SK-MEL-5 (cell line): ENCODE results near the gene TAF15. TPM values are rescaled to one million over a fixed set of nuclear protein-coding genes. Genes with fewer than 3 reads are reported as not detected.

Experiments
- DNase-seq: peaks from one replicate; pipeline ENCODE4 v3.0.0-alpha.2; 2016; ENCODE audit warnings: low read depth, low spot score
- in situ Hi-C: cut with HindIII; loops from 2 replicates; pipeline ENCODE4 v1.10.0; 2016; ENCODE audit warnings: low sequenced_read_pairs, high pct_unique_total_duplicates, low pct_unique_long_range_greater_than_20kb
- polyA plus RNA-seq, 2 experiments: library from polyadenylated mRNA; depleted of rRNA; stranded (reverse); fragments of >200 nt; gene quantifications; 2 replicates each; pipeline ENCODE4 v1.2.3, GENCODE V29; 2015
- total RNA-seq: library from RNA; depleted of rRNA; stranded (reverse); fragments of >200 nt; shearing (Covaris generic); gene quantifications from 2 replicates; pipeline ENCODE4 v1.2.3, GENCODE V29; 2014; rRNA removed

TAF15 gene
- 17.4 and 18.7 TPM in 2 replicates for total RNA-seq
- 99.7 and 106 TPM in 2 replicates for polyA plus RNA-seq (2015; cell fraction: cytosol; rRNA removed)
- polyA plus RNA-seq (2015; cell fraction: nucleus; rRNA removed) = 52.7 and 76.3 TPM in 2 replicates

DNA sequence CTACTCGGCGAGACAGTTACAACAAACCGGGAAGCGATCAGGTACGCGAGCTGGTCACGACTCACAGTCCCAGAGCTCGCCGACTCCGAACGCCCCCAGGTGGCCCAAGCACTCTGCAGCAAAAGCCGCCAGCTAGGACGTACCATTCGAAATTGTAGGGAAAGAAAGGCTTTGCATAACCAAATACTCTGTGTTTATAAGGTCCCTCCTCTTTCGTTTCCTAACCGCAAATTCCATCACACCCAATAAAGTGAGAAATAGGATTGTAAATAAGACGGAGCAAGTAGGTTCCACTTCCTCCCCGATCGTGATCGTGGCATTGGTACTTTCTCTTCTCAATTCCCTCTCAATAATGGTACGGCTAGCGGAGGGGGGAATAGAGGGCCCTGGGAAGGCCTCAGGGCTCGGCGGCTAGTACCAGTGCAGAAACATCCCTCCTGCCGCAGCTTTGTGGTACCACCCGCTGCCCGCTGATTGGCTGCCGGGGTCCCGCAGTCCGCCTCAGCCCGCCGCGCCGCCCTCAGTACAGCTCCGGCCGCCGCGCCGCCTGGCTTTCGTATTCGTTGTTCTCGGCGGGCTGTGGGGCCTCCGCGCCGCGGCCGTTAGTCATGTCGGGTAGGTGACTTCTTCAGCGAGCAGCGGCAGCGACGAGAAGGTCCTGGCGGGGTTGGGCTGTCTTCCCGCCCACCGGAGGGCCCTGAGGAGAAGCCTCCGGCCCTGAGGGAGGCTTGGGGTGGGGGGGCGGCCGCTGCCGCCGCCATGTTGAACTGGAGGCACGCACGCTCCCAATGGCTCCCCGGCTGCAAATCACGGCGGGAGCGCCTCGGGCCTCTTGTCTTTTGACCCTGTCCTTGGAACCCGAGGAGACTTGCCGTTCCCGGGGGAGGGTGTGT is at the start of gene TAF15:
Gene TAF15, plus strand, starts transcription at position 523 of the 893 bp plus-strand sequence. Its CDS starts 86 bp downstream, at position 609.
- peak; percentile 97 for DNase-seq
- in situ Hi-C loops = no loop called here

DNA sequence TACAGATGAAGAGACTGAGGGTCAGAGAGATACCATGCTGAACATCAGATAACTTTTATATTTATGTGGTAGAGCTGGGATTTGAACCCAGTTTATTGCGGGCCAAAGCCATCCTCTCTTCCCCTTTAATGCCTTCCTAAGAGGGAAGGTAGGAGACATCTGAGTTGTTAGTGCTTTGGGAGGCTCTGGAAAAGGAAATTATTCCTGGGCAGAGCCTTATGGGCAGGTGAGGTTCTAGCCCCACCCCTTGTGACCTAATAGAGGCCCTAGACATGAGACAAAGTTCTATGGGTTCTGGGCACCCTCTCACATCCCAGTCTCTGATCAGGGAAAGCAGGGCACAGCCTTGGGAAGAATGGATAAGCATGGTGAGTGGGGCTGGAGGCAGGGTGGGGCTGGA is 48.7 kb upstream of the TAF15 start, which contains the start of gene C17orf50:
Gene C17orf50, plus strand, starts transcription at position 301 of the 400 bp plus-strand sequence. Its CDS starts 55 bp downstream, at position 356.
- DNase-seq = no peak
- in situ Hi-C loops = no loop called here

DNA sequence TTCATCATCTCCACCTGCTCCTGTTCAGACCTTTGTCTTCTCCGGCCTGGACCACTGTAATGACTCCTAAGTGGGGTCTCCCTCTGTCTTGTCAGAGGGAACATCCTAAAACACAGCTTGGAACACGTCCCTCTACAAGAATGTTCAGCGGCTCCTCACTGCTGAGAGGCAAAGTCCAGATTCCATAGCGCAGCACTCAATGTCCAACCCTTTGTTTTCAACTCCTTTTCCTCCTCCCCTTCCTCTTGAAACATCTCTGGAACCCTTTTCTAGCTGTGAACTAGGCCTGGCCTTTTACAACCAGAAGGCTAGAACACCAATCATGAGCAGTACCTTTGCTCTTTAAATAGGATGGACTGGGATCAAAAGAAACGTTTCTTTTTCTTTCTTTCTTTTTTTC is 47.7 kb upstream of the TAF15 start:
- in situ Hi-C loops = no loop called here
- DNase-seq = no peak

DNA sequence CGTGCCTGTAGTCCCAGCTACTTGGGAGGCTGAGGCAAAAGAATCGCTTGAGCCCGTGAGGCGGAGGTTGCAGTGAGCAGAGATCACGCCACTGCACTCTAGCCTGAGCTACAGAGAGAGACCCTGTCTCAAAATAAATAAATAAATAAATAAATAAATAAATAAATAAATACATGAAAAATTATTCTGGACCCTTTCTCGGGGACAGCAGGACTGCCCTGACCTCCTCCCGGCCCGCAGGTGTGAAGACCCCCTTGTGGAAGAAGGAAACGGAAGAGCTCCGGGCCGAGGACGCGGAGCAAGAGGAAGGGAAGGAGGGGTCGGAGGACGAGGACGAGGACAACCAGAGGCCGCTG is 45.5 kb upstream of the TAF15 start:
- in situ Hi-C loops = no loop called here
- no peak for DNase-seq

DNA sequence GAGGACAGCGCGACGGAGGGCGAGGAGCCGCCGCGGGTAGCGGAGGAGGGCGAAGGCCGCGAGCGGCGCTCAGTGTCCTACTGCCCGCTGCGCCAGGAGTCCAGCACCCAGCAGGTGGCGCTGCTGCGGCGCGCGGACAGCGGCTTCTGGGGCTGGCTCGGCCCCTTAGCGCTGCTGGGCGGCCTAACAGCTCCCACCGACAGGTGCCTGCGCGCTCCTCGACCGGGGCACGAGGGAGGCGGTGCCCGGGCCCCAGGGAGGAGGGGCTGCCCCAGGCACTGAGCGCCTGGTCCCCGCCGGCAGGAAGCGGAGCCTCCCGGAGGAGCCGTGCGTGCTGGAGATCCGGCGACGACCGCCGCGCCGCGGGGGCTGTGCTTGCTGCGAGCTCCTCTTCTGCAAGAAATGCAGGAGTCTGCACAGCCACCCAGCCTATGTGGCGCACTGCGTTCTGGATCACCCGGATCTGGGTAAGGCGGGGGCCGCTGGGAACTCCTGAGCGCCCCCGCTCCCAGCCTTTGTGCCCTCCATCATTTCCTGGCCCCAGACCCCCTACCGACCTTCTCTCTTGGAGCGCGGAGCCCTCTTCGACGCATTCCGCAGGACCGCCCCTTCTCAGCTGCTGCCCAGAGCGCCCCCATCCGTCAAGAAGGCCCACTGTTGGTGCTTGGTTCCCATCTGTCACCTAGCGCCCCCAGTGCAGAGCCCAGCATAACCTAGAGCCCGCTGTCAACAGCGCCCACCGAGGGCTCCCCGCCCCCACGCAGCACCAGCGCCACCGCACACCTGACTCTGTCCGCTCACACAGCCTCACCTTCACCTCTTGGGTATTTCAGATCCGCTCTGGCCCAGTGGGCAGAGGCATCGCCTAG is 44.9 kb upstream of the TAF15 start:
- in situ Hi-C loops = no loop called here
- peak; percentile 88 for DNase-seq

DNA sequence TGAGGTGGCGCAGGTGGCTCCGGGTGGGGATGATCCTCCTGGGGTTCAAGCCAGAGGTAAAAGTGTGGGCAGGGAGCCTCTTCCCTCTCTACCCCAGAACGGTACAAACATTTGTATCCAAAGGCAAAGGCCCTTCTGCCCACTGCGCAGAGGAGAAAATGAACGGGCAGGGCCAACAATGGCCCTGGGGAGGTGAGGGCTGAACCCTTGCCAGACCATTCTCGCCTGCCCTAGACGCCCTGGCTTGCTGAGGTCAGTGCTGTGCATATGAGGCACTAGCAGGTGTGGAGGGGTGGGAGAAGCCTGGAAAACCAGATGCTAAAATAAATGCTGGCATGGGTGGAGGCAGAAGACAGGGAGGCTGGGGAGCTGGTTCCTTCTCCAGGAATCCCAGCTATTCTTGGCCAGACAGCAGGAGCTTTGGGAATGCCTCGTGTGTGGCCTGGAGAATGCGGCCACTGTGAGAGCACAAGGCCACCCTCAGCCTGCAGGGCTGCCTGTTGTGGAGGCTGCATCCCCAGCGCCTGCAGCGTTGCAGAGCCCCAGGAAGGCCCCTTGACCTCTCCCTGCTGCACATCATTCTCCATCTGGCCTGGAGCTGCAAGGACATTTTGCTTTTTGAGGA is 44.1 kb upstream of the TAF15 start:
- no peak for DNase-seq
- in situ Hi-C loops = no loop called here

DNA sequence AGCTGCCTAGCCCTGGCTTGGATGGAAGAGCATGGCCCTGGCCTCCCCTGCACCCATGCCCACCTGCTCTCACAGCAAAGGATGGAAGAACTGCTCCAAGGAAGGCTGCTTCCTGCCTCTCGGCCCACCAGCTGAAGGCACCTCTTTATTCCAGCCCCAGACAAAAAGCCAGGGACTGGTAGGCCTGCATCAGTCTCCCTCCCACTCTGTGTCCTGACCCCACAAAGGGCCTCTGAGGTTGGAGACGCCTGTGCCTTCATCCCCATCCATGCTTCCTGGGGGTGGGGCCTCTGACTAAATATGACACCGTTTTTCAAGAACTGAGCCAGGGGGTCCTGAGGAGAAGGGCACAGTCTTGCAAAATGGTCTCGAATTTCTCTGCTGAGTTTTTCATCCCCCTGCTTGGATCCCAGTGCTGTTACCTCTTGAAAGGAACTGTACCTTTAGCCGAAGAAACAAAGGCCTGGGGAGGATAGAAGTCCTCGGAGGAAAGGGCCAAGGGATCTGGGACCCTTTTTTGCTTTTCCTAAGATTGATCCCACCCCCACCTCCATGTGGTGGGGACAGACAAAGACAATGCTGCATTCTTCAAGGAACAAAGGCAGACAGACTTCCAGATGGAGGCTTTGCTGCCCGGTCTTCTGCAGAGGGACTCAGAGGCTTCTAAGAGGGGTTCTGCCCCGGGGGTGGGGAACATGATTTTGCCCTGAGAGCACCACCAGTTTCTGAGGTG is 43.4 kb upstream of the TAF15 start:
- in situ Hi-C loops = no loop called here
- no peak for DNase-seq

DNA sequence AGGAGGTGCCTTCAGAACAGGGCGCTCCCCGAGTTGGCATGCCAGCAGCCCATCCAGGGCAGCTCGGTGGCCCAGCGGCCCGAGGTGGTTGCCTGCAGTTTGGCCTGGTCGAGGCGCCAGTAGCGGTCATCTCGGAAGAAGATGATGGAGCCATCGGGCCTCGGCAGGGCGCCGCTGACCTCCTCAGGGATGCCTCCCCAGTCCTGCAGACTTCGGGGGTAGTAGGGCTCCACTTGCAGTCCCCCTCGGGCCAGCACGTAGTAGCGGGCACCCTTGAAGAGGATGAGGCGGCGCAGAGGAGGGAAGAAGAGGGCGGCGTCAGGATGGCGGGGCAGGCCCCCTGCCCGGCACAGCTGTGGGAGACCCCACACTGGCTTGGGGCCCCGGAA is 42.8 kb upstream of the TAF15 start:
- DNase-seq = no peak
- in situ Hi-C loops = no loop called here

DNA sequence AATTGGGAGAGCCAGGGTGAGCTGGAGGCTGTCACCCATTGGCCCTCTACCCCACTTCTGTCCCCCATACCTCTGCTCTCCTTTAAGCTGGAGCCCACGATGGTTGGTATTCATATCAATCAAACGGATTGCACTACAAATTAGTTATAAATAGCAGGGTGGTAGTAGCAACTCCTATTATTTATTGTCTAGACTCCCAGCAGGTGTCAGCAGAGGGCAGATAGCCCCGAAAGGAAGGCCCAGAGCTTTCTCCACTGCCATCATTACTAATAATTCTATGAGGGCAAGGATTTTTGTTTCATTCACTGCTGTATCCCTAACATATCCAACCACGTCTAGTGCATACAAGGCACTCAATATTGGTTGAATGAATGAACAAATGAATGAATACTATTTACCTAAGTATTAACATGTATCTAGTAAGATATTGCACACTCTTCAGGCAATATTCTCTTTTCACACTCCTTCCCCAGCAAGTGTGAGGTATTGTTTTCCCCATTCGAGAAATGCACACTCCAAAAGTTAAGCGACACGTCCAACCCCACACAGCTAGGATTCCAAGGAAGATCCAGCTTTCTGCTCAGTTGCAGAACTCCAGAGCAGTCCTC is 42.3 kb upstream of the TAF15 start:
- in situ Hi-C loops = no loop called here
- peak; percentile 55 for DNase-seq

DNA sequence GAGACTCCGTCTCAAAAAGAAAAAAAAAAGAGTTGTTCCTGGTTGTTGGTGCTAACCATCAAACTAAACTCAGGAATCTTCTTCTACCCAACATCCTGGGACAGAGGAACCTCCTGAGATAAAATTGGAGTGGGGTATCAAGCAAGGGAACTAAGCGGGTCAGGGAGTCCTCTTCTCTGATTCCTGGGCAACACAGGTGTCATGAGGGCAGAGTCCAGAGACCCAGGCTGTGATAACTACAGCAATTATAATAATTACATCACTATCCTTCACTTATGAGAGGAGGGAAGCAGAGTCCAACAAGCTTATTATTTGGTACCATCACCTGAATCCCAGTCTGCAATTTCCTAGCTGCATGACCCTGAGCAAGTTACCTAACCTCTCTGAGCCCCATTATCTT is 40.5 kb upstream of the TAF15 start:
- no peak for DNase-seq
- in situ Hi-C loops = no loop called here

DNA sequence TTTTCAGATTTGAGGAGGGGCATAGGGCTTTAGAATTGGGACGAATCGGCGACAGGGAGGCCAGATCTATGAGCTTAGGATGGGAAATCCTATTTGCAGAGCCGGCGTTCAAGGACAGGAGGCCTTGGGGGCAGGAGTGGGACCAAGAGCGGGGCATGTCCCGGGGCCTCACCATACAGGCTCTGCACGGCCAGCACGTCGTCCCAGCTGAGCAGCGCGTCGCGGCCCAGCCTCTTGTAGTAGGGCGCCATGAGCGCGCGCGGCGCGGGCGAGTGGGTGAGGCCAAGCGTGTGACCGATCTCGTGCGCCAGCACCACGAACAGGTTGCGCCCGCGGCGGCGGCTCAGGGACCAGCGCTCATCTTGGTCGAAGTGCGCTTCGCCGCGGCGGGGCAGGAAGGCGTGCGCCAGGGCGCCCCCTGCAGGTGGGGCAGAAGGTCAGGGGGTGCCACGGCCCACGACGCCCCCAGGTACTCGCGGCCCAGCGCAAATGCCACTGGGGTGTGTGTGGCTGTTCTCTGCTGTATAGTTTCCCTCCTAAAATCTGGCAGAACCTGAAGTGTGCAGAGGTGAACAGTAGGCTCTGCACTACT is 39.3 kb upstream of the TAF15 start:
- in situ Hi-C loops = no loop called here
- no peak for DNase-seq

DNA sequence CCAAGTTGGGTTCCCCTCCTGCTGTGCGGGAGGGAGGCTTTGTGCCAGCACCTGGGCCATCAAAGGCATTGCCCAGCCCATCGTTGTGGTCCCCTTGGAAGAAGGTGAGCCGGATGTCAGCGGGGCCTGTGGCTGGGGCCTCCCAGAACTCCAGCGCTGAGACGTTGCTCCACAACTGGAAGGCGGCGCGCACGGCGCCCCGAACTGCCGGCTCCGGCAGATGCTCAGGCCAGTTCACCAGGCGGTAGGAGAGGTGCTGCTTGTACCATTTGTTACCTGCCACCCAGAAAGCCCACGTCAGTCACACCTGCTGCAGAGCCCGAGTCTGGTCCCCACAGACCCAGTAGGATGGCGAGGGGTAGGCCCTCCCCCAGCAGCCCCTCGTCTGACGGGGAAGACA is 36.2 kb upstream of the TAF15 start:
- no peak for DNase-seq
- in situ Hi-C loops = no loop called here

DNA sequence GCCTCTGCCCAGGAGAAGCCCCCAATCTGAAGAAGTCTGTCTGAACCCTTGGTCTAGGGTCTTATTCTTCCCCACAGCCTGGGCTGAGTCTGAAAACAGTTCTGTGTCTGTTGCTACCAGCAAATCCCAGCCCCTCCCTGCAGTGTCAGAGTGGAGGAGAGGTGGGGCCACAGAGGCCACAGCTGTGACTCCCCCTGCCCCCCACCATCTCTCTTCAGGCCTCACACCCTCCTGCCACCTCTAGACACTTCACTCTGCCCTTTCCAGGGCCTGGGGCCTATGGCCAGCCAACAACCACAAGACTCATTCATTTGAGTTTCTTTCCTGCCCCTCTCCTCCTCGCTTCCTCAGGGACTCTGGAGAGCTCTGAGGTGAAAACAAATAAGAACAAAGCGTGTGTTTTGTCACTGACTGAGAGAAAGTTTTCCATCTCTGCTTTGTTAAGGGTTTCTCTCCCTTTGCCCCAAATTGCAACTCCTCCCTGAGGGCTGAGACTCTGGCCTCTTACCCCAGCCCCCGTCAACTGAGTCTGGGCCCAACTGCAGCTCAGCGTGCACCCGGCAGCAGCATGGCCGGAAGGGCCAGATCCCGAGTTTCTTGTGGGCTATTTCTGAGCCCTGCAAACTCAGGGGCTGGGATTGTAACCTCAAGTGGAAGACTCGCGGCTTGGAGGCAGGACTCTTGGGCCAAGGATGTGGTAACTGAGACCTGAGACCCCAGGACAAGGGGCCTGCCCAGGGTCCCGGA is 35.4 kb upstream of the TAF15 start:
- in situ Hi-C loops = no loop called here
- no peak for DNase-seq

DNA sequence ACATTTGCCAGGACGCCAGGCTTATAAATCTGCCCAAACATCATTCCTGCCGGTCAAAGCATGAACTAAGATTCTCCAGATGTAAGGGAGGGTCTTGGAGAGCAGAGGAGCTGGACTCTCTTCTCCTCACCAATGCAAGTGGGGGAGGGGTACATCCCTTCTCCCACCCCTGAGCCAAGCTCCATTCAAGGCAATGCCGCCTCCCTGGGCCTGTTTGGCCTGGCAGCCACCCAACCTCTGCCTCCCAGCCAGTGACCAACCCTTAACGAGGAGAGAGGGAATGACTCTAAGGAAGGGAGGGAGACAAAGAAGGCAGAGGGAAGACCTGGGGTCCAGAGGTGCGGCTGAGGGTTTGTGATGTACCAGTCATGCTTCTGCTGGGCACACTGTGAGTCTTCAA is 34.8 kb upstream of the TAF15 start:
- in situ Hi-C loops = no loop called here
- no peak for DNase-seq

DNA sequence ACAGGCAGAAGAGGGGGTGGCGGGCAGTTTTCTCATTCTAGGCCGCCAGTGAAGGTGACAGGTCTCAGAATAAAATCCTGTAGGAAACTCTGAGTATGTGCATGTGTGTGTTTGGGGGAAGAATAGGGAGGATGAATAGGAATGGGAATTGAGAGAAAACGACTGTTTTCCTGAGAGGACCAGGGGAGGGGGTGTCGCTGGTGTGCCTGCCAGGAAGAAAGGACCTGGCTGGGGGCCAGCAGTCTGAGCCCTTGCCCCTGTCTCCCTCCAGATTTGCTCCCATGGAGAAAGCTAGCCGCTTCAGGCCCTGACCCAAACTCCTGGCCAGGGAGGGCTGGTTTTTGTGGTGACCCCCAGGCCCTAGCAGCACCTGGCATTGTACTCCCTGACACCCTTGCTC is 34.2 kb upstream of the TAF15 start:
- in situ Hi-C loops = no loop called here
- DNase-seq = no peak

DNA sequence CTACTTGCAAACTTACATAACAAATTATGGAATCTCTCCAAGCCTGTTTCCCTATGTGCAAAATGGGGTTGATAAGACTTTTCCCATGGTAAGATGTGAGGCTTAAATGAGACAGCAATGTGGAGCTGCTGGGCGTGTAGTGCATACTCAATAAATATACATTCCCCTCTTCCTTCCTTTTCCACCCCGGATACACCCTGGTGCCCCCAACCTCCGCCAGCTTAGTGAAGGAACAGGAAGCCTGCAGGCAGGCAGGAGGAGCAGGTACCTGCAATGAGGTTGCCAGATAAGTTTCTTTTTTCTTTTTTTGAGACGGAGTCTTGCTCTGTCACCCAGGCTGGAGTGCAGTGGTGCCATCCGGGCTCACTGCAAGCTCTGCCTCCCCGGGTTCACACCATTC is 33.7 kb upstream of the TAF15 start:
- in situ Hi-C loops = no loop called here
- DNase-seq = no peak
